H1 (cell line): Measurements from ENCODE around the gene GPR15. TPM values are rescaled to one million over a fixed set of nuclear protein-coding genes. Genes with fewer than 3 reads are reported as not detected.

ENCODE experiments used
- CHD1 ChIP-seq: IDR thresholded peaks from 2 replicates; pipeline ENCODE4 v1.6.1; 2012; ENCODE audit warnings: low read depth, low read length, improper control_type of control experiment
- CHD7 ChIP-seq: fragments of 300-600 bp; sonication (generic); IDR thresholded peaks from 2 replicates; pipeline ENCODE4 v1.7.1; 2012; ENCODE audit warnings: low read length, moderate library complexity, mild to moderate bottlenecking, inconsistent platforms; ENCODE audit not compliant: insufficient replicate concordance
- polyA plus RNA-seq, 7 experiments: library from polyadenylated mRNA; depleted of rRNA in 3 of 7; stranded (reverse) in 5 of 7; unstranded in 2 of 7; fragments of >200 nt in 5 of 7; fragments of 200-250 nt in 2 of 7; gene quantifications; 1 replicate in 5 of 7; 2 replicates in 1 of 7; 4 replicates in 1 of 7; pipeline versions ENCODE4 v1.2.1 to v1.2.3, GENCODE V29; 2011 to 2013; ENCODE audit warnings: missing spikeins in 2 of 7, mixed read lengths in 2 of 7
- total RNA-seq: library from RNA; stranded (reverse); fragmentation: NEBNext Ultra II Directional; extraction: Animal tissue kit (Norgen Biotek cat#: 25700); gene quantifications from 2 replicates; pipeline ENCODE4 v1.2.1, GENCODE V29; 2021

GPR15 gene
- total and polyA plus RNA-seq, 2 of the 8 experiments (the other 6 are each of a cell fraction or from before 2014, with no cell fraction given), result not detected

DNA sequence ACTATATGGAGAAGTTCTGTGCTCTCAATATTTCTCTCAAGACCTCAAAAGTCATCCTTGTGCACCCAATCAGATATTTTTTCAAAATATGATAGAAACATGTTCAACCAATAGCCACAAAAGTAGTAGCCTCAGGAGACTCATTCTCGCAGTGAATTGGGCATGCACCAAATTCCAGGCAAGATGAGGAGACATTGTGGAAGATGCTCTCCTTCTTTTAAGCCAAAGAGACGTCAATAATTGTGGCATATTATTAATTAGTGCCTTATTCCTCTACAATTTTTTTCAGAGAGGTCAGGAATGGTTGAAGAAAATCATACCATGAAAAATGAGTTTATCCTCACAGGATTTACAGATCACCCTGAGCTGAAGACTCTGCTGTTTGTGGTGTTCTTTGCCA is 34.4 kb upstream of the GPR15 start, which contains the start of gene OR5K2 (continued):
- no peak for TF ChIP-seq CHD7
- no peak for TF ChIP-seq CHD1
